Measurements from ENCODE around the gene MRPL24.

Gene MRPL24

GRCh38 chr1:156691665-156692440 is 49.0 kb downstream of the MRPL24 start:
- TF ChIP-seq GLIS1 (tag by site-specific recombination; IDR thresholded peaks at IDR 0.05) (peak; percentile 33; the same call in 1 of the 2 replicates), EGR2 (tag by site-specific recombination; IDR thresholded peaks at IDR 0.05; ENCODE audit: low read depth) (peak; percentile 96), ZFHX2 (tag by site-specific recombination; conservative IDR thresholded peaks at IDR 0.05) (peak; percentile 96), ZIC2 (tag by site-specific recombination; IDR thresholded peaks at IDR 0.05) (peak; percentile 74), ZNF600 (tag by site-specific recombination; IDR thresholded peaks at IDR 0.05) (peak; percentile 91), SP7 (tag by site-specific recombination; IDR thresholded peaks at IDR 0.05) (no peak), SP2 (tag by site-specific recombination; IDR thresholded peaks at IDR 0.05) (peak; percentile 37), SP3 (tag by site-specific recombination; IDR thresholded peaks at IDR 0.05) (no peak), ZNF341 (tag by site-specific recombination; IDR thresholded peaks at IDR 0.05; ENCODE audit: low read depth) (peak; percentile 64), TRIM28 (IDR thresholded peaks at IDR 0.05; ENCODE audit: borderline replicate concordance, low read length) (no peak), ZNF624 (tag by site-specific recombination; IDR thresholded peaks at IDR 0.05) (no peak), ZNF394 (tag by site-specific recombination; IDR thresholded peaks at IDR 0.05; ENCODE audit: borderline replicate concordance) (peak; percentile 20; the same call in 1 of the 2 replicates), CTCF (tag by site-specific recombination; IDR thresholded peaks at IDR 0.05) (peak; percentile 40; the same call in 1 of the 2 replicates), GLI2 (tag by site-specific recombination; IDR thresholded peaks at IDR 0.05; ENCODE audit: borderline replicate concordance, low read depth) (no peak), ZNF449 (tag by site-specific recombination; IDR thresholded peaks at IDR 0.05) (no peak; the same call in 1 of the 2 replicates), GLIS2 (tag by site-specific recombination; IDR thresholded peaks at IDR 0.05) (peak; percentile 45; the same call in 1 of the 2 replicates)
- Histone ChIP-seq H3K4me3 (ENCODE audit: low read depth, low read length) (no peak overlapping the region), H3K36me3 (ENCODE audit: control insufficient read depth in 2 of 2, insufficient read depth in 1 of 2, low read length in 2 of 2) (no peaks in the 10 kb centered on the region), H3K4me1 (ENCODE audit: control insufficient read depth, insufficient read depth, low read length) (peaks cover 16% of the 10 kb centered on the region), H3K27ac (ENCODE audit: extremely low read depth, low read depth, low read length) (no peak overlapping the region), H3K9me3 (ENCODE audit: control insufficient read depth, insufficient read depth, low read depth, low read length) (no peaks in the 10 kb centered on the region)
- POLR2A ChIA-PET = interaction anchor here (0.8 to 3.9 kb wide), 3 partner anchors 9 to 37 kb away, joined by 3 to 44 read pairs (median 29); partner anchors contain the start of genes ISG20L2 and METTL25B
- CTCF ChIA-PET = interaction anchor here (0.5 to 21.1 kb wide), 11 partner anchors 15 to 453 kb away, joined by 4 to 579 read pairs (median 136); partner anchors contain the start of genes CRABP2, INSRR, ISG20L2 and METTL25B

GRCh38 chr1:156691191-156691590 is 49.7 kb downstream of the MRPL24 start:
- H3K9me3 ChIP-seq (ENCODE audit: control insufficient read depth, insufficient read depth, low read depth, low read length) = no peaks in the 10 kb centered on the region
- ChIA-PET POLR2A (interaction anchor here (1.9 to 3.9 kb wide), 5 partner anchors 14 to 50 kb away, joined by 8 to 44 read pairs (median 29); partner anchors contain the start of genes CRABP2, ISG20L2, METTL25B and MRPL24), CTCF (interaction anchor here (0.5 to 21.1 kb wide), 14 partner anchors 14 to 496 kb away, joined by 3 to 579 read pairs (median 99); partner anchors contain the start of genes CRABP2, INSRR, ISG20L2 and METTL25B)
- no peak overlapping the region for H3K4me3 ChIP-seq (ENCODE audit: low read depth, low read length)
- H3K27ac ChIP-seq (ENCODE audit: extremely low read depth, low read depth, low read length) = no peak overlapping the region
- no peak for TF ChIP-seq KLF9 (tag by site-specific recombination; IDR thresholded peaks at IDR 0.05; ENCODE audit: low read depth)
- no peak for TF ChIP-seq ZNF426 (tag by site-specific recombination; IDR thresholded peaks at IDR 0.05)
- TF ChIP-seq, protein P1, sequence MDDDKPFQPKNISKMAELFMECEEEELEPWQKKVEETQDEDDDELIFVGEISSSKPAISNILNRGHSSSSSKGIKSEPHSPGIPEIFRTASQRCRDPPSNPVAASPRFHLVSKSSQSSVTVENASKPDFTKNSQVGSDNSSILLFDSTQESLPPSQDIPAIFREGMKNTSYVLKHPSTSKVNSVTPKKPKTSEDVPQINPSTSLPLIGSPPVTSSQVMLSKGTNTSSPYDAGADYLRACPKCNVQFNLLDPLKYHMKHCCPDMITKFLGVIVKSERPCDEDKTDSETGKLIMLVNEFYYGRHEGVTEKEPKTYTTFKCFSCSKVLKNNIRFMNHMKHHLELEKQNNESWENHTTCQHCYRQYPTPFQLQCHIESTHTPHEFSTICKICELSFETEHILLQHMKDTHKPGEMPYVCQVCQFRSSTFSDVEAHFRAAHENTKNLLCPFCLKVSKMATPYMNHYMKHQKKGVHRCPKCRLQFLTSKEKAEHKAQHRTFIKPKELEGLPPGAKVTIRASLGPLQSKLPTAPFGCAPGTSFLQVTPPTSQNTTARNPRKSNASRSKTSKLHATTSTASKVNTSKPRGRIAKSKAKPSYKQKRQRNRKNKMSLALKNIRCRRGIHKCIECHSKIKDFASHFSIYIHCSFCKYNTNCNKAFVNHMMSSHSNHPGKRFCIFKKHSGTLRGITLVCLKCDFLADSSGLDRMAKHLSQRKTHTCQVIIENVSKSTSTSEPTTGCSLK (tag by site-specific recombination; IDR thresholded peaks at IDR 0.05) = no peak
- no peak for TF ChIP-seq KLF16 (tag by site-specific recombination; IDR thresholded peaks at IDR 0.05)
- peaks cover 16% of the 10 kb centered on the region for H3K4me1 ChIP-seq (ENCODE audit: control insufficient read depth, insufficient read depth, low read length)
- H3K36me3 ChIP-seq (ENCODE audit: control insufficient read depth in 2 of 2, insufficient read depth in 1 of 2, low read length in 2 of 2) = no peaks in the 10 kb centered on the region

Measured in HEK293 (cell line).